Stomach (tissue), 4 donors: ENCODE results near the gene NCOA3.

Experiments used
- CTCF ChIP-seq, 7 experiments: fragments of 450-650 bp in 4 of 7; fragments of 200-600 bp in 3 of 7; sonication (generic) in 3 of 7; IDR thresholded peaks; one replicate each; pipeline ENCODE4 v1.5.1; 2016 to 2019; ENCODE audit warnings: antibody characterized with exemption in 7 of 7, control low read depth in 2 of 7, mild to moderate bottlenecking in 1 of 7
- EP300 ChIP-seq: sonication (generic); formaldehyde crosslinking; IDR thresholded peaks from one replicate; pipeline ENCODE4 v1.6.1; 2017; ENCODE audit warnings: antibody characterized with exemption
- POLR2A ChIP-seq, 4 donors: fragments of 450-650 bp; IDR thresholded peaks; one replicate each; pipeline ENCODE4 v1.6.1; 2016; ENCODE audit warnings: antibody characterized with exemption in 4 of 4, control low read depth in 2 of 4, mild to moderate bottlenecking in 1 of 4, moderate library complexity in 1 of 4

- no peak for TF ChIP-seq POLR2A (IDR thresholded peaks at IDR 0.05)
- TF ChIP-seq CTCF (IDR thresholded peaks at IDR 0.05) = no peak
- TF ChIP-seq EP300 = no peak
These were observed 4.6 kb downstream of the NCOA3 start for GRCh38 chr20:47506335-47506734.
